GM12878 (cell line): ENCODE measurements around the gene SIRT5. TPM values are rescaled to one million over a fixed set of nuclear protein-coding genes. Genes with fewer than 3 reads are reported as not detected.
A peak's percentile ranks its signal among the peaks of the same experiment; 100 is the strongest.

ENCODE experiments used
- BACH1 ChIP-seq: fragments of 450-650 bp; IDR thresholded peaks from 2 replicates; pipeline ENCODE4 v1.6.1; 2017; ENCODE audit warnings: mild to moderate bottlenecking, borderline replicate concordance
- BCLAF1 ChIP-seq: fragments of 450-650 bp; IDR thresholded peaks from 2 replicates; pipeline ENCODE4 v1.6.1; 2017; ENCODE audit warnings: antibody characterized with exemption, mild to moderate bottlenecking, moderate library complexity
- HDAC2 ChIP-seq: fragments of 200-600 bp; sonication (generic); IDR thresholded peaks from 2 replicates; pipeline ENCODE4 v1.6.1; 2017
- MEF2A ChIP-seq: IDR thresholded peaks from 2 replicates; pipeline ENCODE4 v1.6.1; 2011; ENCODE audit warnings: low read depth, mild to moderate bottlenecking, low read length, moderate library complexity; ENCODE audit not compliant: insufficient read depth
- MEF2B ChIP-seq: fragments of 450-650 bp; IDR thresholded peaks from 2 replicates; pipeline ENCODE4 v1.6.1; 2018; ENCODE audit warnings: mild to moderate bottlenecking, moderate library complexity; ENCODE audit not compliant: partially characterized antibody, poor library complexity, severe bottlenecking
- NKRF ChIP-seq: fragments of 450-650 bp; conservative IDR thresholded peaks from 2 replicates; pipeline ENCODE4 v1.6.1; 2017; ENCODE audit warnings: mild to moderate bottlenecking, moderate library complexity
- POLR2A ChIP-seq: IDR thresholded peaks from 2 replicates; pipeline ENCODE4 v1.6.1; 2011; ENCODE audit warnings: low read depth, mild to moderate bottlenecking, low read length
- POLR2AphosphoS5 ChIP-seq: IDR thresholded peaks from 2 replicates; pipeline ENCODE4 v1.6.1; 2011; ENCODE audit warnings: mild to moderate bottlenecking, low read length, inconsistent platforms
- SMAD5 ChIP-seq: IDR thresholded peaks from 2 replicates; pipeline ENCODE4 v1.6.1; 2016; ENCODE audit warnings: antibody characterized with exemption, low read depth
- SMC3 ChIP-seq: IDR thresholded peaks from 2 replicates; pipeline ENCODE4 v1.6.1; 2011; ENCODE audit warnings: low read length, improper control_type of control experiment, borderline replicate concordance
- SREBF2 ChIP-seq: IDR thresholded peaks from 2 replicates; pipeline ENCODE4 v1.6.1; 2012; ENCODE audit warnings: mild to moderate bottlenecking, low read length
- STAT1 ChIP-seq: fragments of 450-650 bp; conservative IDR thresholded peaks from 2 replicates; pipeline ENCODE4 v1.6.1; 2014; ENCODE audit warnings: antibody characterized with exemption, mild to moderate bottlenecking
- TARDBP ChIP-seq: IDR thresholded peaks from 2 replicates; pipeline ENCODE4 v1.6.1; 2016; ENCODE audit warnings: borderline replicate concordance
- TCF3 ChIP-seq: IDR thresholded peaks from 2 replicates; pipeline ENCODE4 v1.6.1; 2012; ENCODE audit warnings: low read depth, mild to moderate bottlenecking, low read length, borderline replicate concordance; ENCODE audit not compliant: insufficient read depth
- YBX1 ChIP-seq: fragments of 450-650 bp; IDR thresholded peaks from 2 replicates; pipeline ENCODE4 v1.6.1; 2016; ENCODE audit warnings: antibody characterized with exemption
- ZBTB11 ChIP-seq: fragments of 450-650 bp; formaldehyde crosslinking; IDR thresholded peaks from 2 replicates; pipeline ENCODE4 v1.5.0; 2022; ENCODE audit warnings: mild to moderate bottlenecking, missing genetic modification characterization
- ZNF274 ChIP-seq: IDR thresholded peaks from one replicate; pipeline ENCODE4 v1.8.0; 2011; ENCODE audit not compliant: insufficient read length, insufficient read depth
- ZSCAN29 ChIP-seq: fragments of 450-650 bp; IDR thresholded peaks from 2 replicates; pipeline ENCODE4 v1.6.1; 2017; ENCODE audit warnings: mild to moderate bottlenecking, moderate library complexity
- polyA plus RNA-seq, 11 experiments: library from polyadenylated mRNA; depleted of rRNA in 4 of 11; unstranded in 6 of 11; stranded (reverse) in 5 of 11; fragments of >200 nt; fragmentation: Nextera tagmentation in 4 of 11; fragmentation: Illumina TruSeq in 1 of 11; extraction: Ambion mirVana in 4 of 11; extraction: Trizol in 1 of 11; gene quantifications; 1 replicate in 1 of 11; 2 replicates in 10 of 11; pipeline versions ENCODE4 v1.2.1 to v1.2.3, GENCODE V29; 2011 to 2016; ENCODE audit warnings: inconsistent platforms in 2 of 11, missing spikeins in 2 of 11, low read depth in 1 of 11
- total RNA-seq, 4 experiments: library from RNA; depleted of rRNA in 3 of 4; stranded (reverse); fragments of >200 nt in 3 of 4; fragmentation: Illumina TruSeq in 1 of 4; extraction: Trizol in 1 of 4; gene quantifications; 2 replicates each; pipeline versions ENCODE4 v1.2.1 to v1.2.3, GENCODE V29; 2013 to 2021
- TF ChIP-seq, protein P1 (sequence below): fragments of 150-350 bp; IDR thresholded peaks from 2 replicates; pipeline ENCODE4 v1.6.1; 2014; ENCODE audit warnings: mild to moderate bottlenecking, low read depth, low read length

The SIRT5 gene
- total and polyA plus RNA-seq, 10 of the 15 experiments (the other 5 are each of a cell fraction or from before 2014, with no cell fraction given), result 1.7 to 12.4 (median 10.0) TPM

DNA sequence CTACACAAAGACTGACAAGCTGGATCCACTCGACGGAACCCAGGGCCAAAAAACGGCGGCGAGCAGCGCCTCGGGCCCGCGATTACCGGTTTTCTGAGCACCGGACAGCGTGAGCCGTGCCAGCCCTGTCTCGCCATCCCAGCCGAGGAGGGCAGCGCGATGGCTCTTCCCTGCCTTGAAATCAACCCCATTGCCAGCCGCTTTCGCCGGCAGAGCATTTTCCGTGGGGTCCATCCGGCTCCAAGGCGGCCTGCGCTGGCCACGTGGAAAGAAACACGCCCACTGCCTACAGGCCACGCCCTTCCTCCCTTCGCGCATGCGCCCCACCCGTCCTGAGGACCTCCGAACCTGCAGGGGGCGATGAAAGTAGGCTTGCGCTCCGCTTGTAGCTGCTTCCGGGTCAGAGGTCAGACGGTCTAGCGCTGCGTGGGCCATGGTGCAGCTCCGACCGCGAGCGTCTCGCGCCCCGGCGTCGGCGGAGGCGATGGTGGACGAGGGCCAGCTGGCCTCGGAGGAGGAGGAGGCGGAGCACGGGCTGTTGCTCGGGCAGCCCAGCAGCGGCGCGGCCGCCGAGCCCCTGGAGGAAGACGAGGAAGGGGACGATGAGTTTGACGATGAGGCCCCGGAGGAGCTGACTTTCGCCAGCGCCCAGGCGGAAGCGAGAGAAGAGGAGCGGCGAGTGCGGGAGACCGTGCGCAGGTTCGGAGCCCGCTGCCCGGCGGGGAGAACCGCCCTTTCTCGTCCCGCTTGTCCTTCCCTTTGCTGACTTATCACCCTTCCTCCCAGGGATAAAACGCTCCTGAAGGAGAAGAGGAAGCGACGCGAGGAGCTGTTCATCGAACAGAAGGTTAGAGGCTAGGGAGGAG is 40.8 kb downstream of the SIRT5 start, which contains the start of gene NOL7 (continued):
- TF ChIP-seq NKRF (peak; percentile 94), SMAD5 (peak; percentile 81), POLR2A (peak; percentile 99), ZNF274 (no peak), MEF2A (0 out of 2 replicates have a peak, but pooled peaks have one; percentile 19), BACH1 (peak; percentile 45), STAT1 (peak; percentile 69; the same call in 1 of the 2 replicates), YBX1 (no peak), SREBF2 (no peak; the same call in 1 of the 2 replicates), MEF2B (no peak), TARDBP (0 out of 2 replicates have a peak, but pooled peaks have one; percentile 15), ZSCAN29 (no peak), ZBTB11 (CRISPR knock-in tag) (0 out of 2 replicates have a peak, but pooled peaks have one; percentile 16), HDAC2 (no peak), SMC3 (no peak; the same call in 1 of the 2 replicates), TCF3 (peak; percentile 70), POLR2AphosphoS5 (peak; percentile 86), BCLAF1 (no peak)
- TF ChIP-seq, protein P1, sequence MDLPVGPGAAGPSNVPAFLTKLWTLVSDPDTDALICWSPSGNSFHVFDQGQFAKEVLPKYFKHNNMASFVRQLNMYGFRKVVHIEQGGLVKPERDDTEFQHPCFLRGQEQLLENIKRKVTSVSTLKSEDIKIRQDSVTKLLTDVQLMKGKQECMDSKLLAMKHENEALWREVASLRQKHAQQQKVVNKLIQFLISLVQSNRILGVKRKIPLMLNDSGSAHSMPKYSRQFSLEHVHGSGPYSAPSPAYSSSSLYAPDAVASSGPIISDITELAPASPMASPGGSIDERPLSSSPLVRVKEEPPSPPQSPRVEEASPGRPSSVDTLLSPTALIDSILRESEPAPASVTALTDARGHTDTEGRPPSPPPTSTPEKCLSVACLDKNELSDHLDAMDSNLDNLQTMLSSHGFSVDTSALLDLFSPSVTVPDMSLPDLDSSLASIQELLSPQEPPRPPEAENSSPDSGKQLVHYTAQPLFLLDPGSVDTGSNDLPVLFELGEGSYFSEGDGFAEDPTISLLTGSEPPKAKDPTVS, result no peak
